CD14-positive monocyte (primary cell): ENCODE results near the gene CYP2C8. TPM values are rescaled to one million over a fixed set of nuclear protein-coding genes. Genes with fewer than 3 reads are reported as not detected.

Experiments
- DNase-seq, 3 donors: peaks; one replicate each; pipeline ENCODE4 v3.0.0-alpha.2; 2011 to 2022
- H2AFZ ChIP-seq: 2 replicates; pipeline ENCODE4 v1.6.0; 2012; ENCODE audit warnings: mild to moderate bottlenecking, low read depth, low read length, inconsistent platforms; ENCODE audit not compliant: insufficient read depth, poor library complexity, severe bottlenecking
- H3K27ac ChIP-seq, 2 donors: 1 replicate in 1 of 2; 2 replicates in 1 of 2; pipeline ENCODE4 v1.5.1; 2012 to 2013; ENCODE audit warnings: low read length in 2 of 2, control low read depth in 1 of 2, inconsistent platforms in 1 of 2, low read depth in 1 of 2, mild to moderate bottlenecking in 1 of 2
- H3K27me3 ChIP-seq, 2 donors: one replicate each; pipeline versions ENCODE4 v1.6.0 to v1.6.1; 2011 to 2013; ENCODE audit warnings: low read length in 2 of 2; ENCODE audit not compliant: control insufficient read depth in 2 of 2, insufficient read depth in 2 of 2
- H3K36me3 ChIP-seq, 2 donors: replicated peaks in 1 of 2; 1 replicate in 1 of 2; 2 replicates in 1 of 2; pipeline versions ENCODE4 v1.5.1 to v1.6.1; 2012 to 2013; ENCODE audit warnings: low read length in 2 of 2, control low read depth in 1 of 2, inconsistent platforms in 1 of 2, mild to moderate bottlenecking in 1 of 2; ENCODE audit not compliant: insufficient read depth in 2 of 2, control insufficient read depth in 1 of 2
- H3K4me1 ChIP-seq, 2 donors: 1 replicate in 1 of 2; 2 replicates in 1 of 2; pipeline versions ENCODE4 v1.5.1 to v1.6.1; 2012 to 2013; ENCODE audit warnings: low read length in 2 of 2, control low read depth in 1 of 2, inconsistent platforms in 1 of 2, mild to moderate bottlenecking in 1 of 2, moderate library complexity in 1 of 2; ENCODE audit not compliant: insufficient read depth in 2 of 2, control insufficient read depth in 1 of 2
- H3K4me2 ChIP-seq: replicated peaks from 2 replicates; pipeline ENCODE3; 2012; ENCODE audit warnings: low read length, moderate library complexity, mild to moderate bottlenecking; ENCODE audit not compliant: poor library complexity, severe bottlenecking; ENCODE audit errors: extremely low read depth
- H3K4me3 ChIP-seq, 3 experiments: fragments of 200-600 bp in 1 of 3; sonication (generic) in 1 of 3; replicated peaks in 1 of 3; 1 replicate in 2 of 3; 2 replicates in 1 of 3; pipeline ENCODE4 v1.5.1; 2011 to 2013; ENCODE audit warnings: low read length in 3 of 3, mild to moderate bottlenecking in 3 of 3, control low read depth in 2 of 3, low read depth in 2 of 3, inconsistent platforms in 1 of 3, moderate library complexity in 1 of 3
- H3K79me2 ChIP-seq: 2 replicates; pipeline ENCODE4 v1.6.0; 2012; ENCODE audit warnings: mild to moderate bottlenecking, control low read depth, inconsistent platforms, low read length, moderate library complexity; ENCODE audit not compliant: insufficient read depth
- H3K9ac ChIP-seq: 2 replicates; pipeline ENCODE4 v1.6.0; 2017; ENCODE audit warnings: low read length, mild to moderate bottlenecking; ENCODE audit not compliant: insufficient read depth, poor library complexity, severe bottlenecking
- H3K9me3 ChIP-seq, 2 donors: replicated peaks in 1 of 2; 1 replicate in 1 of 2; 2 replicates in 1 of 2; pipeline versions ENCODE4 v1.5.1 to v1.6.1; 2012 to 2013; ENCODE audit warnings: low read length in 2 of 2, control low read depth in 1 of 2; ENCODE audit not compliant: control insufficient read depth in 1 of 2, insufficient read depth in 1 of 2
- H4K20me1 ChIP-seq: 2 replicates; pipeline ENCODE4 v1.6.0; 2012; ENCODE audit warnings: mild to moderate bottlenecking, low read length, control low read depth, moderate library complexity; ENCODE audit not compliant: insufficient read depth
- H3K27ac Mint-ChIP-seq, 7 donors: one replicate each; pipeline ENCODE4 v1.8.0; 2020; ENCODE audit warnings: mild to moderate bottlenecking in 7 of 7, mixed read lengths in 7 of 7, moderate library complexity in 6 of 7, inconsistent platforms in 2 of 7
- H3K27me3 Mint-ChIP-seq, 3 donors: one replicate each; pipeline ENCODE4 v1.8.0; 2021 to 2022; ENCODE audit warnings: low read depth in 3 of 3, mild to moderate bottlenecking in 3 of 3, mixed read lengths in 3 of 3, moderate library complexity in 3 of 3, inconsistent platforms in 1 of 3
- H3K36me3 Mint-ChIP-seq, 2 donors: one replicate each; pipeline ENCODE4 v1.8.0; 2020; ENCODE audit warnings: mixed read lengths in 2 of 2, inconsistent platforms in 1 of 2, mild to moderate bottlenecking in 1 of 2
- H3K4me1 Mint-ChIP-seq: one replicate; pipeline ENCODE4 v1.8.0; 2020; ENCODE audit warnings: mild to moderate bottlenecking, mixed read lengths
- H3K4me3 Mint-ChIP-seq, 2 donors: one replicate each; pipeline ENCODE4 v1.8.0; 2020; ENCODE audit warnings: mild to moderate bottlenecking in 2 of 2, mixed read lengths in 2 of 2, moderate library complexity in 1 of 2
- H3K9me3 Mint-ChIP-seq, 7 donors: one replicate each; pipeline ENCODE4 v1.8.0; 2020 to 2022; ENCODE audit warnings: mixed read lengths in 7 of 7, mild to moderate bottlenecking in 6 of 7, moderate library complexity in 6 of 7, inconsistent platforms in 2 of 7
- WGBS: methylation state at CpG from one replicate; pipeline ENCODE4 v1.1.5; 2013; ENCODE audit warnings: missing lambda C conversion rate; ENCODE audit not compliant: insufficient coverage; 5-methylcytosine and 5-hydroxymethylcytosine counted together
- intact Hi-C, 2 donors: fragments of 100-400 bp; cut with micrococcal nuclease; formaldehyde crosslinking; loops; one replicate each; pipeline versions ENCODE4 v1.15.0 to v1.15.1; 2023
- polyA plus RNA-seq, 3 donors: library from polyadenylated mRNA; depleted of rRNA in 1 of 3; unstranded in 2 of 3; stranded (reverse) in 1 of 3; fragments of 300-500 nt in 2 of 3; fragments of >200 nt in 1 of 3; fragmentation: Illumina TruSeq in 2 of 3; gene quantifications; 1 replicate in 2 of 3; 2 replicates in 1 of 3; pipeline ENCODE4 v1.2.3, GENCODE V29; 2012 to 2021
- TF ChIP-seq, protein P1 (sequence below): fragments of 200-600 bp; IDR thresholded peaks from one replicate; pipeline ENCODE4 v1.8.0; 2022; ENCODE audit warnings: antibody characterized with exemption, mild to moderate bottlenecking

The CYP2C8 gene
- polyA plus RNA-seq, 3 donors: not detected

DNA sequence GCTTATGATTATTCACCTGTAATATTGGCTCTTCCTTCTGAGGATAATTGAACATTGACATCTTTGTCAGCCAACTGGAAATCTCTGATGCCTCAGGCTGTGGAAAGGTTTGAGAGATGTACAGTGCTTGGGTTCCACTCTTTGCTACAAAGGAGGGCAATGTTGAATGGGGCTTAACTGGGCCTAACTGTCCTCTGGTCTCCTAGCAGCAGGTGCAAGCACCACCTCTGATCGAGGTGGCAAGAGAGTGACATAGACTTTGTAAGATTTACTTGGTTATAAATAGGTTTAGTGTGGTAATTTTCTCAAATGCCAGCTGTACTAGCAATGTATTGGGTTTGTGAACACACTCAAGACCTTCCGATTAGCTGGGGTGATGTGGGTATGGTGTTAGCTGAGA lies 21.1 kb downstream of the CYP2C8 start:
- H4K20me1 ChIP-seq: no peaks in the 10 kb centered on the region
- intact Hi-C loops: no loop called here
- H3K27ac ChIP-seq: no peak overlapping the region
- Mint-ChIP-seq H3K4me1 (no peaks in the 10 kb centered on the region), H3K9me3 (peaks cover 0 to 8% (median 4%) of the 10 kb centered on the region in 7 donors), H3K27me3 (no peaks in the 10 kb centered on the region), H3K36me3 (no peaks in the 10 kb centered on the region), H3K27ac (no peak overlapping the region), H3K4me3 (no peak overlapping the region)
- TF ChIP-seq, protein P1, sequence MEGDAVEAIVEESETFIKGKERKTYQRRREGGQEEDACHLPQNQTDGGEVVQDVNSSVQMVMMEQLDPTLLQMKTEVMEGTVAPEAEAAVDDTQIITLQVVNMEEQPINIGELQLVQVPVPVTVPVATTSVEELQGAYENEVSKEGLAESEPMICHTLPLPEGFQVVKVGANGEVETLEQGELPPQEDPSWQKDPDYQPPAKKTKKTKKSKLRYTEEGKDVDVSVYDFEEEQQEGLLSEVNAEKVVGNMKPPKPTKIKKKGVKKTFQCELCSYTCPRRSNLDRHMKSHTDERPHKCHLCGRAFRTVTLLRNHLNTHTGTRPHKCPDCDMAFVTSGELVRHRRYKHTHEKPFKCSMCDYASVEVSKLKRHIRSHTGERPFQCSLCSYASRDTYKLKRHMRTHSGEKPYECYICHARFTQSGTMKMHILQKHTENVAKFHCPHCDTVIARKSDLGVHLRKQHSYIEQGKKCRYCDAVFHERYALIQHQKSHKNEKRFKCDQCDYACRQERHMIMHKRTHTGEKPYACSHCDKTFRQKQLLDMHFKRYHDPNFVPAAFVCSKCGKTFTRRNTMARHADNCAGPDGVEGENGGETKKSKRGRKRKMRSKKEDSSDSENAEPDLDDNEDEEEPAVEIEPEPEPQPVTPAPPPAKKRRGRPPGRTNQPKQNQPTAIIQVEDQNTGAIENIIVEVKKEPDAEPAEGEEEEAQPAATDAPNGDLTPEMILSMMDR: no peak
- no peak overlapping the region for H3K4me2 ChIP-seq
- H3K4me1 ChIP-seq: no peaks in the 10 kb centered on the region
- no peaks in the 10 kb centered on the region for H3K27me3 ChIP-seq
- H3K79me2 ChIP-seq: no peaks in the 10 kb centered on the region
- no peak overlapping the region for H2AFZ ChIP-seq
- no peaks in the 10 kb centered on the region for H3K36me3 ChIP-seq
- DNase-seq: no peak
- H3K9ac ChIP-seq: no peak overlapping the region
- H3K9me3 ChIP-seq: no peaks in the 10 kb centered on the region
- H3K4me3 ChIP-seq: no peak overlapping the region
- WGBS: 89% methylated on average over 1 of the region's 2 CpGs

GRCh38 chr10:95039281-95039680 lies 30.0 kb downstream of the CYP2C8 start:
- no peaks in the 10 kb centered on the region for H3K27me3 ChIP-seq
- H3K4me1 Mint-ChIP-seq: peaks cover 6% of the 10 kb centered on the region
- no peak overlapping the region for H3K9ac ChIP-seq
- no CpG with 5 or more reads among the region's 2 CpGs for WGBS
- no peak overlapping the region for H3K4me3 ChIP-seq
- no peaks in the 10 kb centered on the region for H3K79me2 ChIP-seq
- DNase-seq: no peak
- no peak overlapping the region for H3K27ac ChIP-seq
- no peak overlapping the region for H2AFZ ChIP-seq
- H3K27me3 Mint-ChIP-seq: no peaks in the 10 kb centered on the region
- H3K4me2 ChIP-seq: no peak overlapping the region
- H4K20me1 ChIP-seq: no peaks in the 10 kb centered on the region
- H3K36me3 ChIP-seq: no peaks in the 10 kb centered on the region
- no peaks in the 10 kb centered on the region for H3K9me3 ChIP-seq
- no peaks in the 10 kb centered on the region for H3K36me3 Mint-ChIP-seq
- intact Hi-C loops: no loop called here
- TF ChIP-seq, protein P1: no peak
- no peak overlapping the region for H3K27ac Mint-ChIP-seq
- H3K4me1 ChIP-seq: no peaks in the 10 kb centered on the region
- H3K9me3 Mint-ChIP-seq: peaks cover 0 to 3% (median 0%) of the 10 kb centered on the region in 7 donors
- no peak overlapping the region for H3K4me3 Mint-ChIP-seq
